ENCODE measurements around the gene ASGR2.
"Not testable (repeated sequence)": the region's sequence is repeated elsewhere in the genome, so short reads cannot be mapped to it uniquely, and the experiment has no call there.

GRCh38 chr17:7088442-7088841 is 26.2 kb downstream of the ASGR2 start:
- TF ChIP-seq CTCF, EZH2, EZH2phosphoT487 (IDR thresholded peaks at IDR 0.05): not testable (repeated sequence)

Data from neural progenitor cell (in vitro differentiated cells).